ENCODE data around the gene ARID5B. TPM values are rescaled to one million over a fixed set of nuclear protein-coding genes. Genes with fewer than 3 reads are reported as not detected.

ARID5B gene
- total RNA-seq, 1 donor from 2014 or later: 55.7 TPM

GRCh38 chr10:62008196-62008595 is 106.7 kb downstream of the ARID5B start:
- intact Hi-C loops (cut with micrococcal nuclease): no loop called here

DNA sequence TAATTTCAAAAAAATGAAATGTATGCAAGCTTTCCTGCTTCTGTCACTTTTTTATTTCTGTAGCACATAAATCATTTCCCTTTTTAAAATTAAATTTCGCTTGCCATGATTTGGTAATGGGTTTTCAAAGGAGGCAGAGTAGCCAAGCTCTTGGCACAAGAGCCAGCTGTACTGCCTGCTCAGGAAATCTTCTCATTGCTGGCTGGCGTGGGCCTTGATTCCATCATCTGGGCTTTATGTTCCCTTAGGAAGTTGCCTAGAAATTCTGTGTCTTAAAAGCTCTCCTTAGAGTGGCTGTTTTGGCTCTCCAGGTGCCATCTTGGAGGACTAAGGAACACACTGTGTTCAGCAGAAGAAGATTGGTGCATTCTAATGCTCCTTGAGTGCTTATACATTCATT is 107.4 kb downstream of the ARID5B start:
- intact Hi-C loops (cut with micrococcal nuclease): no loop called here

DNA sequence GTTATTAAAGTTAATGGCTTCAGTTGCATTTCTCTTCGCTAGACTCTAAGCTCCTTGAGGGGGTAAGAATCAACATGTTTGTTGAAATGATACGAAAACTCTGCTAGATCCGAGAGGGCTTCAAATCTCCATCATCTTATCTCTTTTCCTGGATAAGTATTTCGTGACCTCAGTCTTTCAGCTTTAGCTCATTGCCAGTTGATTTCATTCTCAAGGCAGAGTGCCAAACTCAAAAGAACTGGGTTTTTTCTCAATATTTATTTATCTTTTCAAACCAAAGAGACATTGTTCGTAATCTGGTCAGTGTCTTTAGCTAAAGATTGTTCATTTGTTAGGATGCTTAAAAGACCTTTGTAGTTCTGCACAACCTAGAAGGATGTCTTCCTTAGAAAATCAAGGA is 108.9 kb downstream of the ARID5B start:
- intact Hi-C loops (cut with micrococcal nuclease): no loop called here

- intact Hi-C loops (cut with micrococcal nuclease): no loop called here
These were observed 110.1 kb downstream of the ARID5B start for GRCh38 chr10:62011558-62011957.

DNA sequence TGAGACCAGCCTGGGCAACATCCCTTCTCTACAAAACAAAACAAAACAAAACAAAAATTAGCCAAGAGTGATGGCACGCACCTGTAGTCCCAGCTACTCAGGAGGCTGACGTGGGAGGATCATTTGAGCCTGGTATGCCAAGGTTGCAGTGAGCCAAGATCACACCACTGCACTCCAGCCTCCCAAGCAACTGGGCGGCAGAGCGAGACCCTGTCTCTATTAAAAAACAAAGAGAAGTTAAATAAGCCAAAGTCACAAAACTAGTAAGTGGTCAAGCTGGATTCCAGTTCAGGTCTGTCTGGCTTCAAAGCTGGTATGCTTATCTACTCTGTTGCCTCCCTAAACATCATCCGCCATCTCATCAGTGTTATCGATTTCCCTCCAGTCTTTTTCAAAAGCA is 110.8 kb downstream of the ARID5B start:
- intact Hi-C loops (cut with micrococcal nuclease): no loop called here

- intact Hi-C loops (cut with micrococcal nuclease): no loop called here
These were observed 113.0 kb downstream of the ARID5B start for GRCh38 chr10:62014510-62014909.

DNA sequence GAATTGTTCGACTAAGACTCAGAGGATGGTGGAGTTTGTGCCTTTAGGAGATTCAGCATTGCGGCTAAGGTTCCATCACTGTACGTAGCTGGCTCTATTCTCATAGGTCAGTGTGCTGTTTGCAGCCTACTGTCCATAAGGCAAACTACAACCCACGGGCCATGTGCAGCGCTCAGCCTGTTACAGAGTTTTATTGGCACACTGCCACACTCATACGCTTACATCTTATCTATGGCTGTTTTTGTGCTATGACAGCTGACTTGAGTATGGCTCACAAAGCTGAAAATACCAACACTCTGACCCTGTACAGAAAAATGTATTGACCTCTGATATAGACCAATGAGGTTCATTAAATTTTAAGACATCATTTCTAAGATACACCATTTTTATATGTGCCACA is 114.5 kb downstream of the ARID5B start:
- intact Hi-C loops (cut with micrococcal nuclease): loop anchor here (2.0 kb wide), 1 partner anchor 15 kb away; no protein-coding TSS in a partner anchor

GRCh38 chr10:62016623-62017490 is 115.4 kb downstream of the ARID5B start:
- intact Hi-C loops (cut with micrococcal nuclease): loop anchor here (2.0 kb wide), 1 partner anchor 14 kb away; no protein-coding TSS in a partner anchor

DNA sequence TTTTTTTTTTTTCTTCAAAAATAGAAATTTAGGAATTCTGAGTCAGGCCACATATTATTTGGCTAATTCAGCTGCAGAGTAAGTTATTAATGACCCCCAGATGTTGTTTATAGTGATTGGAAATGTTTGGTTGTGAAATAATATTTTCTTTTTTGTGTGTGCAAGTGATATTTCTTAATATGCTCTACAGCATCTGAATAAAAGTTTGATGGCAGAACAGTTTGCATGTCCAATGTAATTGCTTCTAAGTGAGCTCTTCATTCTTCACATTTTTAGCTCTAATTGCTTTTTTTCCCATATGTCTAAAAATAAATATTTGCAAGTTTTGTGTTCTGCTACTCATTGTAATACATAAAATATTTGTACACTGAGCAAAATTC is 116.0 kb downstream of the ARID5B start:
- intact Hi-C loops (cut with micrococcal nuclease): loop anchor here (2.0 kb wide), 1 partner anchor 13 kb away; no protein-coding TSS in a partner anchor

GRCh38 chr10:62018131-62018911 is 116.8 kb downstream of the ARID5B start:
- intact Hi-C loops (cut with micrococcal nuclease): no loop called here

GRCh38 chr10:62019013-62019684 is 117.7 kb downstream of the ARID5B start:
- intact Hi-C loops (cut with micrococcal nuclease): no loop called here

- intact Hi-C loops (cut with micrococcal nuclease): loop anchor here (1.0 to 2.0 kb wide), 2 partner anchors 15 to 26 kb away; no protein-coding TSS in a partner anchor
These were observed 118.3 kb downstream of the ARID5B start for GRCh38 chr10:62019685-62020359.

DNA sequence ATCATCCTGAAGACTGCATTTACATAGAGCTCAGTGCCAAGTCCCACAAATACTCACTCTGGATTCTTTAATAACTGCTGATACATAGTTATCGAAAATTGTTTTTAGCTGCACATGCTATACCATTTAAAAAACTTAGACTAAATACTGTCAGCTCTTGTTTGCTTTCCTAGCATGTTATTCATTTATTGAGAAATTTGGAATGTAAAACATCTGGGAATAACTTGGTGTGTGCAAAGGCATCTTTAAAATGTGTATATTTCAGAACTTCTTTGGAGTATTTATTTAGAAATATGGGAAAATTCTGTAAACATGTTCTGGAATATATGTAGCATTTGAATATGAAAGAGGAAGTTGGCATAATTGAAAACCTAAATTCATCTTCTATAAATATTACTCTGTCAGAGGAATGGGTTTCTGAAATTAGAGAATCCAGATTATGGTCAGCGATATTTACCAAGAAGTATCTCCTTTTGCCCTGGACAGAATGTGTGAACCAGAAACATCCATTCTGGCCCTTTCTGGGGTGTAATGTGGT is 119.7 kb downstream of the ARID5B start:
- intact Hi-C loops (cut with micrococcal nuclease): loop anchor here (2.0 kb wide), 1 partner anchor 16 kb away; no protein-coding TSS in a partner anchor

GRCh38 chr10:62021978-62022802 is 120.7 kb downstream of the ARID5B start:
- intact Hi-C loops (cut with micrococcal nuclease): loop anchor here (2.0 kb wide), 1 partner anchor 17 kb away; no protein-coding TSS in a partner anchor

DNA sequence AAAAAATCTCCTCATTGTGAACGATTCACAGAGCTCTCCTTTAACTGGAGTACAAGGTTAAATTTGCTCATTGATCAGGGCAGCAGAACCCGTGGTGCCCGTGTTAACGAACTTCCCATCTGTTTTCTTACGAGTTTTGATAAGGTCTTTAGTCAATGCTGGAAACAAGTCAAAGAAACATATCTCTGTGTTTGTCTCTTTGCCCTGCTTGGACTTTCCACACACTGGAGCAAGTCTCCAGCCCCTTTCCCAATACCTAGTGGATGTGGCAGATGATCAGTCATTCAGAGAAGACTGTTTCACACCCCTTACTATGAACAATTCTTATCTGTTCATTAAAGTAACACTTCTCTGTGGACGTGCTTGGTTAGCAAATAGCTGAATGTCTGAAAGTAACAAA is 121.3 kb downstream of the ARID5B start:
- intact Hi-C loops (cut with micrococcal nuclease): no loop called here

- intact Hi-C loops (cut with micrococcal nuclease): no loop called here
These were observed 121.8 kb downstream of the ARID5B start for GRCh38 chr10:62023329-62023728.

DNA sequence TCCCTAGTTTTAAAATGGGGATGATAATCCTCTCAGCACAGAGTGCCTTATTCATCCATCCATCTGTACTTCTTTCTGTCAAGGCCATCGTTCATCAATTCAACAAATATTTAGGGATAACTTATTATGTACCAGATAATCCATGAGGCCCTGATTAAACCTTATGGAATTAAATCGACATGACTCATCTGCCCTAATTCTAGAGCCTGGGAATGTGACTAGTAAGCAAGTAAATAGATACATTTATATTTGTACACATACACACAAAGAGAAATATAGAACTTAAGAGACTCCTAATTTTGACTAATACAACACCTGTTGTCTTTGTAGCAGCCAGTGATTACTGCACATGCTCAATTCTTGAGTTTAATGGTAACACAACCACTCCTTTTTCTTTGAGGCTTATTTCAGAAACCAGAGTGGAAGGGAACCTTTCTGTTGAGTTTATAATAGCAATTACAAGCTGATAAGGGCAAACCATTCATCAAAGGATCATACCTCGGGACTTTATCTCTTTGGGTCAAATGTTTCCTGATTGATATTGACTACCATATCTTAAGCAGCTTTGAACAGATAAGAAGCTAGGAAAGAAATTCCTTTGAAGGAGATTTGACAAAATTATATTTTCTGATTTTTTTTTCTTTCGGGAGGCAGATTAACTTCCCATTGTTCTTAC is 122.7 kb downstream of the ARID5B start:
- intact Hi-C loops (cut with micrococcal nuclease): no loop called here

DNA sequence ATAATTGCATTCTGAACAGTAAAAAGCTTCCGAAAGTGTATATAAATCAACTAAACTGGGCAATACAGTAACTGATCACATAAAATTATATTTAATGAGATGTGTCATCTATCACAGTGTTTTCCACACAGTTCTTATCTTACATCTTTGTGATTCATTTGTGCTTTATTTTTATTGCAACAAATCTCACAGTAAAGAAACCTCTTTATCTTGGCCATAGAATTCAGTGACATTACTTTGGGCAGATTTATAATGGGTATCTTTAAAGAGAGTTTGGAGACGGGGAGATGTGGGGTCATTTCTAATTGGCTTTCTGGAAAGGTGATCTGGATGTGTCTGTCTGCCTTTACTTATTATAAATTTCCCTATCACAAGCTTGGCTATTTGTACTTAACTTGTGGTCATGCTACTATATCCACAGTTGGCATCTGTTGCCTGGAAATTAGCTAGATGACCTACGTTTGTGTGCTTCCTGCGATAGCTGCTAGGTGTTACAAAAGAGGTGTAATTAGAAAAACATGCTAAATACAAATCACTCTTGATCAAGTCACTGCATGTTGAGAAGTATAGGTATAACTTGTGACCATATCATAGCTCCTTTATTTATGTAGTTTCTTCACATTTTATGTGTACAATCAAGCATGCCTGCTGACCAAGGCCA is 123.8 kb downstream of the ARID5B start:
- intact Hi-C loops (cut with micrococcal nuclease): no loop called here
